ENCODE results near the gene SYNJ1.

SYNJ1 gene

DNA sequence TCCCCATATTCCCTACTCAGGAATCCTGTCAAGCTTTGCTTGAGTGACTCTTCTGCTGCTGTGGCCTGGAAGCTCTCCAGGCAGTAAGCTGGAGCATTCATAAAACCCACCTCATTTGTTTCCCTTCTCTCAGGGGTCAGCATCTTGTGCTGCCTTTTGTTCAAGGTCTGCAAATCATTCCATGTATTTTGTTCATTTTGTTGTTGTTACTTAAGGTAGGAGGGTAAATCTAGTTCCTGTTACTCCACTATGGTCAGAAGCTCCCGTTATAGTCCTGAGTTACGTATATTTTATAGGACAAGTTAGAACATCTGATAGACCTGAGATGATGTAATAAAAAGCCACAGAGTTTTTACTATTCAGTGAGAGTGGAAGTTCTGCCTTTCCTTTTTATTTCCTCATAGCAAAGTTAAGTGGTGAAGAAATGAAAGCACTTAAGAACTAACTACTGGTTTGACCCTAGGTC, 9.9 kb downstream of the SYNJ1 start:
- TF ChIP-seq CTCF (conservative IDR thresholded peaks at IDR 0.05; ENCODE audit: low read depth, low read length), result no peak
- DNase-seq (ENCODE audit: low read depth), result no peak
- H3K4me3 ChIP-seq (ENCODE audit: low read length), result no peak overlapping the region

GRCh38 chr21:32716486-32716885, 11.3 kb downstream of the SYNJ1 start:
- H3K4me3 ChIP-seq (ENCODE audit: low read length), result no peak overlapping the region
- no peak for DNase-seq (ENCODE audit: low read depth)
- TF ChIP-seq CTCF (conservative IDR thresholded peaks at IDR 0.05; ENCODE audit: low read depth, low read length), result no peak

- no peak overlapping the region for H3K4me3 ChIP-seq (ENCODE audit: low read length)
- DNase-seq (ENCODE audit: low read depth), result no peak
- TF ChIP-seq CTCF (conservative IDR thresholded peaks at IDR 0.05; ENCODE audit: low read depth, low read length), result no peak
Measured at GRCh38 chr21:32713726-32714125, 14.1 kb downstream of the SYNJ1 start.

- no peak for TF ChIP-seq CTCF (conservative IDR thresholded peaks at IDR 0.05; ENCODE audit: low read depth, low read length)
- H3K4me3 ChIP-seq (ENCODE audit: low read length), result no peak overlapping the region
- DNase-seq (ENCODE audit: low read depth), result no peak
Measured at GRCh38 chr21:32712641-32713040, 15.2 kb downstream of the SYNJ1 start.

- DNase-seq (ENCODE audit: low read depth), result no peak
- H3K4me3 ChIP-seq (ENCODE audit: low read length), result no peak overlapping the region
- no peak for TF ChIP-seq CTCF (conservative IDR thresholded peaks at IDR 0.05; ENCODE audit: low read depth, low read length)
Measured at GRCh38 chr21:32712043-32712442, 15.8 kb downstream of the SYNJ1 start.

DNA sequence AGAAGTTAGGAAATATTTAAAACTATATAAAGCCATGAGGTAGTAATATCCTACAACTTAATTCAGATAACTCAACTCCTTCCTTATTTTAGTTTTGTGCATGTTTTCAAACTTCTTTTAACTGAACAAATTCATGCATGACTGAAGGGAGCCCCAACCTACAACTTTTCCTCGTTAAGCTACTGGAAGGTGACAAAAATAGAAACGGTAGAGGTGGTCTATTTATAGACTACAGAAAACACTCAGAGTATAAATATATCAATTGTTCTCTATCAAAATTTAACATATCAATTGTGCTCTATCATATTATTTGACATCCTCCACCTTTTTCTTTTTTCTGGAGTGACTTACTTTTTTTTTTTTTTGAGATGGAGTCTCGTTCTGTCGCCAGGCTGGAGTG, 16.8 kb downstream of the SYNJ1 start:
- no peak for DNase-seq (ENCODE audit: low read depth)
- H3K4me3 ChIP-seq (ENCODE audit: low read length), result no peak overlapping the region
- TF ChIP-seq CTCF (conservative IDR thresholded peaks at IDR 0.05; ENCODE audit: low read depth, low read length), result no peak

DNA sequence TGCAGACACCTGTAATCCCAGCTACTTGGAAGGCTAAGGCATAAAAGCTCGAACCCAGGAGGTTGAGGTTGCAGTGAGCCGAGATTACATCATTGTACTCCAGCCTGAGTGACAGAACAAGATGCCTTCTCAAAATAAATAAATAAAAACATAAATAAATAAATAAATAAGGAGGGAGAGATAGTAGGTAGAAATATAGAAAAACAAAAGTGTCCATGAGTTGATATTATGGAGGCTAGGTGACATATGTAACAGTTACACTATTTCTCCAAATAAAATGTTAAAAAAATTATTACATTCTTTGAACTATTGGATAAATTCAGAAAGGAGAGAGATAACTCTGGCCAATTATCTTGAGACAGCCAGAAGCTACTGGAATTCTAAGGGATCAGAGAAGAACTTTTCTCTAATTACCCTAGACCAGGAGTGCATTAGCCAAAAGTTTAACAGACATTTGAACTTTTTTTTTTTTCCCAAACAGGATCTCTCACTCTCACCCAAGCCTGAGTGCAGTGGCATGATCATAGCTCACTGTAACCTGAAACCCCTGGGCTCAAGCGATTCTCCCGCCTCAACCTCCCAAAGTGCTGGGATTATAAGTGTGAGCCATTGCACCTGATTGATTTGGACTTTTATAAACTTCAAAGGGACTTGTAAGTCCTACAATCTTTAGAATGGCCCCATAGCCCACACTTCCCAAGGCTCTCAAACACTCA, 17.6 kb downstream of the SYNJ1 start:
- no peak overlapping the region for H3K4me3 ChIP-seq (ENCODE audit: low read length)
- no peak for TF ChIP-seq CTCF (conservative IDR thresholded peaks at IDR 0.05; ENCODE audit: low read depth, low read length)

More for the DNA sequence above, 17.6 kb downstream of the SYNJ1 start:
- no peak for DNase-seq (ENCODE audit: low read depth)
